Activated CD4-positive, alpha-beta T cell treated with anti-CD3 and anti-CD28 coated beads, Interleukin-2, Interleukin-6, amounts not matched to agents 100 ng/mL and 50 ng/mL, durations not matched to agents 16 hours and 8 hours (primary cell): Measurements from ENCODE around the gene NPY5R.
A peak's percentile ranks its signal among the peaks of the same experiment; 100 is the strongest.

Source experiments
- DNase-seq: peaks from one replicate; pipeline ENCODE4 v3.0.0-alpha.2; 2020

Gene NPY5R

GRCh38 chr4:163343604-163344146, at the start of gene NPY5R:
Gene NPY5R (plus strand): TSS chr4:163343892. CDS start chr4:163350274, 6,382 bp downstream.
- no peak for DNase-seq

DNA sequence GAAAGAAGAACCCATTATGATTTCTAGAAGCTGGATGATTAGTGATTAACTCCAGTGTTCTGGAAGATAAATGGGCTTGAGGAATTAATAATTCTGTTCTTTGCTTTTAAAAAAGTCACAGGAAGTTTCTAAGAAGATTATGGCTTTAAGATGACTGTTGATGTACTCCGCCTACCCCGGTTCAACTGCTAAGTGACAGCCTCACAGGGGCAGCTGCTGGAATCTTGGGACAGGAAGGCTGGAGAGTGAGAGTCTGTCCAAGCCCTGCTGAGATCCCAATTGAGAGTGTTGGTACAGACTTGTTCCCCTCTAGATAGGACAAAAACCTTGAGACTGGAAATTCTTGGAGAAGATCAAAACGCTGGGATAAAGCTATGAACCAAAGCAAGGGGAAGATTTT, 48.6 kb upstream of the NPY5R start:
- DNase-seq: no peak

DNA sequence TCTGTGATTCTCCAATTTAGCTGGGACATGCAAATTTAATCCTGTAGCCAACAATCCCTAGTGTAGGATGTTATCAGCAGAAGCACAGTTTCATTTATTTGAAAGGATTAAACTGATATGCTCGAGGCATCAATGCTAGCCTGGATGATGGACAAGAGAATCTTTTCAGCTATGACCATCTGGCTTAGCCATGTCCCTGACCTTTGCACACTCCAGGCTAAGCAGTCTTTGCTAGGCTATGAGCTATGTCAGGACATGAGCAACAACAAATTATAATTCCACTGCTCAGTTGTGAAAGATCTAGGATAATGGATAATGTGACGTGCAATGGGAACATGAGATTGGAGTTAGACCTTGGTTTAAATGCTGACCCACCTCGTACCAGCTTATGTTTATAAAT, 43.2 kb upstream of the NPY5R start:
- DNase-seq: no peak

DNA sequence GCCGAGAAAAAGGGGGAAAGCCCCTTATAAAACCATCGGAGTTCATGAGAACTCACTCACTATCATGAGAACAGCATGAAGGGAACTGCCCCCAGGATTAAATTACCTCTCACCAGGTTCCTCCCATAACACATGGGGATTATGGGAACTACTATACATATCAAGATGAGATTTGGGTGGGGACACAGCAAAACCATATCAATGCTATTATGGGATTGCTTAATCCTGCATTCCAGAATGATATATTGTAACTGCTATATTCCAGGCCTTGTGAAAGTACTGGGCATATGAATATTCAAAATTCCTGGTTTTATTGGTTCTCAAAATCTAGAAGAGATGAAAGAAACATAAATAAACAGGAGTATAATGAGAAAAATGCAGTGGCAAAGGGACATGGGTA, 40.6 kb upstream of the NPY5R start:
- DNase-seq: no peak

DNA sequence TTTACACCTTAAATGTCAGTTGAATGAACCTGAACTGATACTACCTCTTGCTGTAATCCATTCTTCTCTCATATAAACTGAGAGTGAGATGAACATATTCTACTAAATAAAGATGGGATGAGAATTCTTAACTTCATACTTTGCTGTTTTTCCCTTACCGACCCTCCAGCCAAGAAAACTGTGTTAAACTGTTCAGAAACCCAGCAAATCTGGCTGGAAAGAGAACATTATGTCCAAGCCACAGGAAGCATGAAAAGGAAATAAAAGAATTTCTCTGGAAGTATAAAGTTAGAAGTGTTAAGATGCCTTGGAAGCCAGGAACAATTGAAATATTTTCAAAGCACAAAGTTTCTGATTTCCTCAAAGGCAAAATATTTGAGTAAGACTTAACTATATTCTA, 34.2 kb upstream of the NPY5R start:
- no peak for DNase-seq

GRCh38 chr4:163317110-163317509, 26.6 kb upstream of the NPY5R start:
- DNase-seq: no peak

- DNase-seq: no peak
Measured at GRCh38 chr4:163330916-163331628, 12.6 kb upstream of the NPY5R start.

GRCh38 chr4:163331629-163332376, 11.9 kb upstream of the NPY5R start:
- no peak for DNase-seq

GRCh38 chr4:163332526-163333406, 10.9 kb upstream of the NPY5R start, which contains the start of gene NPY1R:
Gene NPY1R (minus strand): TSS chr4:163332596. CDS start chr4:163326554, 6,042 bp downstream.
- DNase-seq: peak; percentile 51

- DNase-seq: no peak
Measured at GRCh38 chr4:163335384-163335783, 8.3 kb upstream of the NPY5R start.

DNA sequence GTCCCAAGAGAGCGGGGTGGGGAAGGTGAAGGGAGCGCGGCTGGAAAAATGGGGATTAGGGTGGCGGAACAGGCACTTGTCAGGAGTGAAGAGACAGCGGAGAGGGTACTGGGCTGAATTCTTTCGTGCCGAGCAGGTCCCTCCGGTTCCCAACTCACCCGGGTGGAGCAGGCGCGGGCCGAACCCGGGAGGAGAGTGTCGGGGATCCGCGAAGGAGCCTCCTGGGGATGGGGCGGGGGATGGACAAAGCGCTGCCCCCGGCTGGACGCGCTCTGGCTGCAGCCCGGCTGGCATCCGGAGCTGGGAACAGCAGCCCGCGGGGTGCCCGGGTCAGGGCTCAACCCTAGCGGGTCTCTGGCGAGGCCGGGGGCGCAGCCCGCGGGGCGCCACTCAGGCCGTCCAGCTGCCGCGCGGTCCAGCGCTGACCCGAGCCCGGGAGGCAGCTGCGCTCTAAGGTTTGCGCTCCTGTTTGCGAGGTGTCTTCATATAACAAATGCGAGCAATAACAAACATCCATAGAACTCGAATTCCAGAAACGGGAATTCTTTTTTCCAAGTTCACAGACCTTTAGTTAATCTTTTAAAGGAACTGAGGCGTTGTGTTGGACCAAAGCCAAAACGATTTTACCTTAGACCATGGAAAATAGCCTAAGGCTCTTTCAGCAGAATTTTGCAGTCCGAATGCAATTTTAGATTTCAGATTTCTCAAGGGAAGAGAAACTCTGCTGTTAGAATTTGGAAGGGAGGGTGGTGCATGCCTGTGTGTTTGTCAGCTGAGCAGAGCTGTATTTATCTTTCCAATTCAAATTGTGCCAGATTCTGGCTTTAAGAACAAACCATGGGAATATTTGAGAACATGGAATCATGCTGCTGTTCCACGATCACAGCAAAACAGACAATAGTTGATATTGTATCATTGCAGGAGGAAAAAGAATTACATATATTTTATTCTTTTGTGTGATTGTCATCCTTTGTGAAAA, 744 bp downstream of the NPY5R start:
- no peak for DNase-seq

- DNase-seq: no peak
Measured at GRCh38 chr4:163350672-163351071, 7.0 kb downstream of the NPY5R start.

DNA sequence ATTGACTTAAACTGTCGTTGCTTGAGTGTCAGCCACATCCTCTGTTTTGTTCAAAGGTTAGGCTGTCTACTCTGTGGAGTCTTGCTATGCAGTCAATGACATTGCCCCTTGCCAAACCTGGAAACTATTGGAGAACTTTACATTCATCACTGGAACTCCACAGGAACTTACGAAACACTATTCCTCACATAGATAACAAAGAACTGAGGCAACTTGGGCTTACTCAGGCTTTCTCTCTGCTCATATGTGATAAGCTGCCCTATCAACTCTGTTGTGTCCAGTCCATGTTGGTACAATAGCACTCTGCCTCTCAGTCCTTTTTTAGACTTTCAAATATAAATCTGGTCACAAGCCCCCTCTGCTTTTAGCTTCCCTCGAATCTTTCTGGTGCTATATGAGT, 9.4 kb downstream of the NPY5R start:
- DNase-seq: no peak

DNA sequence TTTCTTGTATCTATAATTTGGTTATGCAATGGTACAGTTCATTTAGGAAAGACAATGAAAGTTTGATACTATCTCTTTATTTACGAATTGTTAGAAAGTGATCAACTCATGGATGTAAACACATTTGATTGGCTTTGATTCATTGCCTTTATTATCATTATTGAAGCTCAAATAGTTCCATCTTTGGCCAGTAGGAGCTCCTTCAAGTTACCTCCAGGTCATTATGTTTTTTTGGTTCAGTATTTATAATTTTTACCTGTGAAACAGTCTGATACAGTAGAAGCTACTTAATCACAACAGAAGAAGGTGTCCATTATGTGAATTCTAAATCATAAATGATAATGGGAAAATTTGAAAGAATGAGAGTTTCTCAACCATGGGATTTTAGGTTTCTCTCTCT, 12.4 kb downstream of the NPY5R start:
- no peak for DNase-seq

DNA sequence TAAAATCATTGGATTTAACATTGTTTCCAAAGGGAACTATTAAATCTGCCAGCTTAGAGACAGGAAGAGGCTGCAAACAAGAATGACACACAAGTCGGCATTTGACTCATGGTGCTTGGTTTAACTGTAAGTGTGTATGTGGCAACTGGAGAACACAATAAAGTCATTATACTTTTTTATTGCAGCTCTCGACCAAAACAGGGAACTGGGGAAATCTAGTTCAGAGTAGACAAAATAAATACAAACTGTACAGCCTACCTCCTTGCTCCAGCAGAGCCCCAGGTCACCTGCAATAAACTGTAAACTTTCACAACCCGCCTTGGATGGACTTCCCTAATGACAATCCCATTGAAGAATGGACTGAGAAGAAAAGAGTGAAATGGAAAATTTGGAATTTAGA, 24.0 kb downstream of the NPY5R start:
- no peak for DNase-seq

- no peak for DNase-seq
Measured at GRCh38 chr4:163372029-163372428, 28.3 kb downstream of the NPY5R start.

GRCh38 chr4:163378661-163379060, 35.0 kb downstream of the NPY5R start:
- no peak for DNase-seq

- no peak for DNase-seq
Measured at GRCh38 chr4:163380703-163381102, 37.0 kb downstream of the NPY5R start.

- no peak for DNase-seq
Measured at GRCh38 chr4:163382178-163382869, 38.6 kb downstream of the NPY5R start.

GRCh38 chr4:163384434-163384833, 40.7 kb downstream of the NPY5R start:
- no peak for DNase-seq

GRCh38 chr4:163384926-163385325, 41.2 kb downstream of the NPY5R start:
- no peak for DNase-seq
